HG03139 (cell line): ENCODE measurements around the gene DGKI.

Experiments used
- ATAC-seq: cut with Tn5 transposase; IDR thresholded peaks from one replicate; pipeline ENCODE4 v1.9.1; 2021; ENCODE audit not compliant: unreplicated experiment

Gene DGKI

DNA sequence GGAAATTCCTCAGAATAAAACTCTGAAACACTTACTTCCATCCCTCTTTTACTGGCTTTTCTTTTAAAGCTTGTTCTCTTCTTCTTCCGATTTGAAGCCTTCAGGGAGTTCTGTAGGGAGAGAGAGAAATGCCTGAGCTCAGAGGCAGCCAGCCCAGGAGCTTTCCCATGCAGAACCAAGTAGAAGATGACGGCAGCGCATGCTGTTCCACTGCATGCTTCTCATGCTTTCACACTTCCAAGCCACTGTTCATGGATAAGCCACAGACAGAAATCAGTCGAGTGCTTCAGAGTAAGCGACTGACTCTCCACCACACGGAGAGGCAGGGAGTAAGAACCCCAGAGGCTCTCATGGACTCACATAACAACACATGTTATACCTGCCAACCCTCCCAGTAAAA, 237.3 kb downstream of the DGKI start:
- ATAC-seq, result no peak

DNA sequence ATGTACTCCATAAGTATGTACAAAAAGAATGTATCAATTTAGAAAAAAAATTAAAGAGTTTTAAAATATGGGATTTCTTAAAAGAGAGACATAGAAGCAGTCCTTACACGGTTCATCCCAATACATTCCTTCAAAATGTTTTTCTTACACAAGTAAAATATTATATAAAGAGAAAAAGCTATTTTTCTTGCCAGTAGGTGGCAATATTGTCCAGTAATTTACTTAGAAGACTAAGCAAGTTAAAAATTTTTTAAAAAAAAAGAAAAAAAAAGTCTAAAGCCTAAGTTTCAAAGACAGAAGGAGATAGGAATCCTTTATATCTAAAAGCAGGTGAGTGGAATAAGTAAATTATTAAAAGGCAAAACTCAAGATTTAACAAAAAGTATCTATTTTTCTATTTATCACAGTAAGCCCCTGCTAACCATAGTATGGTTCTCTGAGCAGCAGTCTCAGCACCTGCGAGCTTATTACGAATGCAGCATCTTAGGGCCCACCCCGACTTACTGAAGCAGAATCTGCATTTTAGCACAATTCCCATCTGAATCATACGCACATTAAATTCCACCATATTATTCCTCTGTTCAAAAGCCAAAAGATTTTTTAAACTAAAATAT, 240.6 kb downstream of the DGKI start:
- no peak for ATAC-seq

DNA sequence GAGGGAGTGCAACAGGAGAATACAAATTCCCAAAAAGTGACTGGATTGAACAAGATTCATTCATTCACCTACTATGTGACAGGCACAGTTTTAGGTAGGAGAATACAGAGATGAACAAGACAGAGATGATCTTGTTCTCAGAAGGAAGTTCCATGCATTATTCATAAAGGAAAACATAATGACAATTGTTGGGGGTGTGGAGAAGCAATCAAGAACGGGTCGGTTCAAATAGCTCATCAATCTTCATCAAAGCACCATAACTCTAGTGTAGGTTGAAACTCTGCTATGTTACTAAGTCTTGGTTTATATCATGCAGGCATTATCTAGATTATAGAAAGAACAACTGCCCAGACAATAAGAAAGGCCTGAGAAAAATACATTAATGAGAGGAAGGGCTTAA, 243.7 kb downstream of the DGKI start:
- no peak for ATAC-seq

DNA sequence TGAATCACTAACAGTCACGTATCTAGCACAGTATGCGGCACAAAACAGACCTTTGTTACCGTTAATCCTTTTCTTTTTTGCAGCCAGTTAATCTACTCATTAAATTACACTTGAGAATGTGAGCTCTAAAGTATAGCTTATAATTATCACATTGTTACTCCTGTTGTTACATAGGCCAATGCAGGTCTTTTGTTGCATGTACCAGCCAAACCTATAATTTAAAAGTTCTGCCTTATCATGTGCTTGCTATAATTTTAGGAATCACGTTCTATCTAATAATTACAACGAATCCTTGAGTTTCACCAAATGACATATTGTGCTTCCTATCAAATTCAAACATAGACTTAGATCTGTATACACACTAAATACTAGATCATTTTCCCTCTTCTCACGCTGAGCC, 245.1 kb downstream of the DGKI start:
- ATAC-seq, result no peak

DNA sequence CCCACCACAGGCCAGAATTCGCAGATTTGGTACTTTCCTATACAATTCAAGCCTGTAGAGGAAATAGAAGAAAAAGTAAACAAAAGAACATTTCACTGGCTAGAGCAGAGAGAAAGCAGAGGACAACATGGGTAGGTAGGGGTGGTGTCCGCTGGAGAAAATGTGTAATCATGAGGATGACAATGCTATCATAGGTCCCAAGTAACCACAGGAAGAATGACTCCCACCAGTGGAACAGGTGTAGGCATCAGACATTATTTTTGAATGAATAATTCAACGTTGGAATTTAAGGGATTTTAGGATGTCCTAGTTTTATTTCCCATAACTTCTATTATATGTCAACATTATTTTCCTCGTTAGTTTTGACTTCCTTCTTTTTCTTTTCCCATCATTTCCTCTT, 248.9 kb downstream of the DGKI start:
- no peak for ATAC-seq

DNA sequence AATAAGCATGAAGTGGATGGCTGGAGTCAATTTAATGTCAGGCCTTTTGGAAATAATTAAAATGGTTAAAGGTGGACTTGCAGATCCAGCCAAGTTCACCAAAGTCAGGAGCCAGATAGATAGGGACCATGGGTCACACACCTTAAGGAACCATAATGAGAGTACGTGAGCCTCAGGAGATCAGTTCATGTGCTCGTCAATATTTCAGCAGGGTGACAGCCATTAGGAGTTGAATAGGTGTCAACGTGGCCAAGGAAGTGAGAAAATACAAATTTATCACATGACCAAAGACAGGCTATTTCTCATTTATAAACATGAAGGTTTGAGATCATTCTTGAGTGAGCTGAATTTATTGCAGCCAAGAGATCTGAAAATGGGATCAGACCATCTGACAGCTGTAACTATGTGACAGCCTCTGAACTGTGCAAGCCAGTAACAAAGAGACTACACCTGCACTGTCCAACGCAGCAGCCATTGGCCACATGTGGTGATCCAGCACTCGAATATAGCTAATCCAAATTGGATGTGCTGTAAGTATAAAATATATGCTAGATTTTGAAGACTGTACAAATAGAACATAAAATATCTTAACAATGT, 253.6 kb downstream of the DGKI start:
- no peak for ATAC-seq

- ATAC-seq, result peak; percentile 65
These were observed 254.4 kb downstream of the DGKI start for GRCh38 chr7:137592232-137592896.

DNA sequence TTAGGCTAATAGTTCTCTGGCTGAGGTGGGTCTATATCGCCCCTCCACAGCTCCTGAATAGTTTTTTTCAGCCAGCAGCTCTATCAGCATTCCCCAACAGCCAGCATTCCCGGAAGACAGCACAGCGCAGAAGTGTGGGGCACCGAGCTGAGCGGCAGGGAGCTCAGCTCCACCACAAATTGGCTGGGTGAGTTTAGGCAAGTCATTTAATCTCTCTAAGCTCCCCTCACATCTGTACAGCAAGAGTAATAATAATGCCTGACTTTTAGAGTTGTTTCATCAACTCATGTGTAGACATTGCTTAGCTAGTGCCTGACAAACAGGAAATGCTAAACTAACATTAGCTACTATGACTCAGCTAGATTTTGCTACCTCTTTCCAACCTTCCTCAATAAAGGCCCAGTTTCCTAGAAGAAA, 255.3 kb downstream of the DGKI start:
- no peak for ATAC-seq

DNA sequence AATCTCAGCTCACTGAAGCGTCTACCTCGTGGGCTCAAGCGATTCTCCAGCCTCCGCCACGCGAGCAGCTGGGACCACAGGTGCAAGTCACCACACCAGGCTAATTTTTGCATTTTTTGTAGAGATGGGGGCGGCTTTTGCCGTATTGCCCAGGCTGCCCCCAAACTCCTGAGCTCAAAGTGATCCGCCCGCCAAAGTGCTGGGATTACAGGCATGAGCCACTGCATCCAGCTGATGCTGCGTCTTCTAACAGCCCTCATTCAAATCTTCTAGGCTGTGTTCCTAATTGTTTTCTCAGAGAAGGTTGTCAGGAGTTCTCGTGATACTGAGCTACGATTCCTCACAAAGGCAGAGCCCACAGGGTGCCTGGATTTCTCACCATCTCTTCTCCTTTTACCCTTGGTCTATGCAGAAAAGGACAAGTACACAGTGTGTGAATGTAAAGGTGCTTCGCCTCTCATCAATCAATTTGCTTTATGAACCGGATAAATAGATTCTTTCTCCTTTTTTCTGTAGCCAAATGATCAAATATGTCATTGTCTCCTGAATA, 255.9 kb downstream of the DGKI start:
- ATAC-seq, result no peak

- no peak for ATAC-seq
These were observed 256.6 kb downstream of the DGKI start for GRCh38 chr7:137590071-137590755.

GRCh38 chr7:137587326-137587725, 259.4 kb downstream of the DGKI start:
- no peak for ATAC-seq

DNA sequence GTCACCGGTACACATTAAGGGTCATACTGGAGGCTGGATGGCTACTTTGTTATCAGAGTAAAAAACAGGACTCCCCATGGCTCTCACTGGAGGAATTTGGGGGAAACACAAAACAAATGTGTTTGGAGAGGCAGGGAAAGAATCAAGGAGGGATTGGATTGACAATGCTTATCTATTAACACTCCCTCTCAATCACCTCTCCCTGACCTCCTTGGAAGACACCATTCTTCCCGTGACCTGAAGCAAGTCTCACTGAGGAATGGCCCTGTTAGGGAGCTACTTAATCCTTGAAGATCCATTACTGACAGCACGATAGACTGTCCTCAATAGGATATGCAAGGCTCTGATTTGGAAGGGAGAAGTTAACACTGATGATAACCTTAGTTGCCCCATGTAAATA, 261.2 kb downstream of the DGKI start:
- no peak for ATAC-seq

- no peak for ATAC-seq
These were observed 263.6 kb downstream of the DGKI start for GRCh38 chr7:137583172-137583571.

GRCh38 chr7:137579913-137580640, 266.7 kb downstream of the DGKI start:
- no peak for ATAC-seq

DNA sequence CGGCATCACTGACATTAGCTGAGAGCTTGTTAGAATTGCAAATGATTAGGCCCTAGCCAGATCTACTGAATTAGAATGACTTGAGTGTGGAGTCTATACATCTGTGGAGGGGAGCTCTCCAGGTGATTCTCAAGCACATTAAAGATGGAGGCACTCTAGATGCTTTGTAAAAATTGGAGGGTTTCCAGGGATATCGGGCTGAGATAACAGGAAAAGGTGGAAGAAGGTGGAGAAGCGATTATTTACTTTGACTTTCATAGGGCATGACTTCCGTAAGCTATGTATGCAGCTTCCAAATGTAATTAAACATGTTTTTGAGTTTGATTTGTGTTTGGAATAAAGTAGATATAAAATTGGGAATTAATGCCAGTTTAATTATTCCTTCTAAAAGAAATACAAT, 268.2 kb downstream of the DGKI start:
- ATAC-seq, result no peak

GRCh38 chr7:137577184-137577583, 269.6 kb downstream of the DGKI start:
- ATAC-seq, result no peak

DNA sequence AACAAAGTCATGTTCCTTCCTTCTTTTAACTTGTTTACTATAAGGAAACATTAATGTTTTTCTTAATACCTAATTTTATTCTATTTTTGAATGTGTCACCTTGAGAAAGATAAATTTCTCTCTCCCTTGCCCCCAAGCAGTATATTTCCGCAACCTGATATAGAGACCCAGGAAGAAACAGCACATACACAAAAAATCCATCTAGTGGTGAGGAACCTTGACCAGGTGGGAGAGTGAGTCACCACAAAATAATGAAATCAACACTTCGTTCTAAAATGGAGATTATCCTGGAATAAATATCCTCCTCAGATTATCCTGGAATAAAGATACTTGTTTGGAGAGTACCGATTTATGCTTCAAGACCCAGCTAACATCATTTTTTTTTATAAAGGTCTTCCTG, 270.3 kb downstream of the DGKI start:
- ATAC-seq, result no peak

DNA sequence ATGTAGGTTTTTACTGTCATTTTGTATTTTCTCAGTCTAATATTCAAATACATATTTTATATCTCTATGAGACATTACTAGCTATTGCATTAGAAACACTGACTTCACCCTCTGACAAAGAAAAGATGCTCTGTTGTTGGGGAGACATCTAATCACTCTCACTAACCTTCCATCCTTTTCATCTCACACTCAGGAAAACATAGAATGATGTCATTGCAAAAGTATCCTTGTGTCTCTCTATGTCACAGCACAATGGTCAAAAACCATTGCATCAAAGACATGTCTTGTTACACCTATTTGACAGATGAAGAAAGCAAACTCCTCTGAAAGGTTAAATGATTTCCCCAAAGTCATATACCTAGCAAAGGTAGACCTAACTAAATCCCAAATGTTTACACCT, 272.0 kb downstream of the DGKI start:
- ATAC-seq, result no peak

DNA sequence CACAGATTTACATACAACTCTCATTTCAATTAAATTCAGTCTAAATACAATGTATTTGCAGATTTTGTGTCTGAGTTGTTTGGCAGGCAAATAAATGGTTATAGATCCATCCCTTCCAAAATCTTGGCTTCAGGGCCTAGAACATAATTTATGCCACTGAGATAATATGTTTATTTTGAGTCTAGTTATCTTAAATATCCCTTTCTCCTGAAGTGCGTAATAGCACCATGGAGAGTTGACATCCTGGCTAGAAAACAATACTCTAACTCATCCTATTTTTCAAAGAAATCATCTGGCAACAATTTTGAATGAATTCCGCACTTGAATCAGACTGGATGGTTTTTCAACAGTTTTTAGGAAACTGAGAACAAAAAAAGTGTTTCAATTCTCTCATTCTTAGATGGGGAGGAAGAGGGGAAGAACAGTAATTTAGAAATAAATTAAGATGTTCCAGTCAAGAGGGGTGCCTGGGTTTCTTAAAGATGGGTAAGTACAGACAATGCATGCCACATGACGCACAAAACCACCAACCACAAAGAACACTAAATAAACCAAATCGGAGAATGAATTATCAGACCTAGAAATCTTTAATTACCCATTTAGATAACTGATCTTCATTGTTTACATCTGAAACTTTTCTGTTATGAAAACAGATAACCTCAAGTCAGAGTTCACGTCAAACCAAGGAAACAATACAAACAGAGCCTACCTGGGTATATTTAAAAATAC, 274.6 kb downstream of the DGKI start:
- no peak for ATAC-seq

DNA sequence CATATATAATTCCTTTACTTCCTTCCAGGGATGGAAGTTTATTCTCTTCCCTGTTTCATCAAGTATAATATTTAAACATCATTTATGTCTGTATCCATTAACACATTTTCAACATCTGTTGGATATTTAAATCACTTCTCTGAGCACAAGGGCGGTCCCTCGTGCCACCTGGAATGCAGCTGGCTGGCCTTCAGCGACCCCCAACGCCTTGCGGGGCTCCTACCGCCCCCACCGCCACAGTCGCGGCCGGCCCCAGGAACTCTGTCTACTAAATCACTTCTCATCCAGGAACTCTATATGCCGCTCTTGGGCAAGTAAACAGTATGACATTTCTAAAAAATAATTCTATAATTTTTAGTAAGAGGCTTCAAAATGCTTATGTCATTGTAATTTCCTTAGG, 282.1 kb downstream of the DGKI start:
- ATAC-seq, result no peak
